ENCODE measurements around the gene IL1RL1. TPM values are rescaled to one million over a fixed set of nuclear protein-coding genes. Genes with fewer than 3 reads are reported as not detected.

The IL1RL1 gene
- polyA plus RNA-seq, 1 of the 3 experiments (the other 2 are of a cell fraction) = not detected

DNA sequence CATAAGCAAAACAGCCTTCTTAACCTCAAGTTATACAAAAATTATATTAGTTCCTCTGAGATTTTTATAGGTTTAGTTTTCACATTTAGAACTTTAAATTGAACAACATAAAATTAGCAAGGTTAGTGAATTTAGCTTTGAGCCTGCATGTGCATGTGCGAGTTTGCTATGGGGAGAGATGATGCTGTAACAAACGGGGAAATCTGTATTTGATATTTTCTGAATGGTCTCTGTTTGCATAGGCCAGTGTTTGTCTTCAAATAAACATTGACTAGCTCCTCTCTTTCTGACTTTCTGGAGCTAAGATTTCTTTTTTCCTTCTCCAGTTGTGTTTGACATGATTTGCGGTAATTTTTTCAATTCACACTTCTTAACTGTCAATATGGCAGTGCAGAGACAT lies 80.7 kb downstream of the IL1RL1 start (continued):
- TF ChIP-seq, protein P1, sequence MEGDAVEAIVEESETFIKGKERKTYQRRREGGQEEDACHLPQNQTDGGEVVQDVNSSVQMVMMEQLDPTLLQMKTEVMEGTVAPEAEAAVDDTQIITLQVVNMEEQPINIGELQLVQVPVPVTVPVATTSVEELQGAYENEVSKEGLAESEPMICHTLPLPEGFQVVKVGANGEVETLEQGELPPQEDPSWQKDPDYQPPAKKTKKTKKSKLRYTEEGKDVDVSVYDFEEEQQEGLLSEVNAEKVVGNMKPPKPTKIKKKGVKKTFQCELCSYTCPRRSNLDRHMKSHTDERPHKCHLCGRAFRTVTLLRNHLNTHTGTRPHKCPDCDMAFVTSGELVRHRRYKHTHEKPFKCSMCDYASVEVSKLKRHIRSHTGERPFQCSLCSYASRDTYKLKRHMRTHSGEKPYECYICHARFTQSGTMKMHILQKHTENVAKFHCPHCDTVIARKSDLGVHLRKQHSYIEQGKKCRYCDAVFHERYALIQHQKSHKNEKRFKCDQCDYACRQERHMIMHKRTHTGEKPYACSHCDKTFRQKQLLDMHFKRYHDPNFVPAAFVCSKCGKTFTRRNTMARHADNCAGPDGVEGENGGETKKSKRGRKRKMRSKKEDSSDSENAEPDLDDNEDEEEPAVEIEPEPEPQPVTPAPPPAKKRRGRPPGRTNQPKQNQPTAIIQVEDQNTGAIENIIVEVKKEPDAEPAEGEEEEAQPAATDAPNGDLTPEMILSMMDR (IDR thresholded peaks at IDR 0.05) = no peak
- no peak for TF ChIP-seq EZH2phosphoT487 (IDR thresholded peaks at IDR 0.05; ENCODE audit: borderline replicate concordance, low read depth)

DNA sequence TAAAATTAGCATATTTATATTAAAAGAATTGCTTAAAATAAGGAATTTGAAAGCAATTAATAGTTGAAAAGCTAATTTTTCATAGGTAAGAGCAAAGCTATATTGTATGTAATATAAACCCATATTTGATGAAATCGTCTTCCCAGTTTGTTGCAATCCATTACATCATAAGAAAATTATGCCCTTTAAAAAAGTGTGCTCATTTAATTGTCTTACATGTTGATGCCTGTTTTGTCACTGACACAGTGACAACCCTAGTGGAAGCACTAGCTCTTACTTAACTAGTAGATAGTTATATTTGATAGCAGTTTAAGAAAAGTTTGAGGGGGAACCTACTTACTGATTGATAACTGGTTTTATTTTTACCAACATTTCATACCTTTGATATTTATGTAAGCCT lies 81.6 kb downstream of the IL1RL1 start:
- Histone ChIP-seq H3K4me3 (ENCODE audit: low read depth in 2 of 2, low read length in 1 of 2) (no peak overlapping the region), H3K27ac (ENCODE audit: low read depth in 2 of 2, low read length in 1 of 2) (no peak overlapping the region), H3K9me2 (no peaks in the 10 kb centered on the region), H4K20me1 (ENCODE audit: insufficient read depth) (no peaks in the 10 kb centered on the region), H3K79me2 (ENCODE audit: insufficient read depth) (no peaks in the 10 kb centered on the region), H3K9me3 (no peaks in the 10 kb centered on the region), H3K4me2 (no peak overlapping the region), H3K4me1 (ENCODE audit: control insufficient read depth in 1 of 2, insufficient read depth in 2 of 2, low read depth in 1 of 2, low read length in 1 of 2) (no peaks in the 10 kb centered on the region), H3K36me3 (replicated peaks in 1 of 2; ENCODE audit: control insufficient read depth in 1 of 2, insufficient read depth in 2 of 2, low read length in 1 of 2) (no peaks in the 10 kb centered on the region), H3F3A (replicated peaks; ENCODE audit: insufficient read depth) (no peaks in the 10 kb centered on the region), H3K9ac (no peak overlapping the region), H3K27me3 (ENCODE audit: insufficient read depth) (peaks cover 5% of the 10 kb centered on the region; the same call in 1 of the 2 replicates), H2AFZ (ENCODE audit: low read depth) (no peak overlapping the region)
- 2% methylated on average over 1 of the region's 1 CpG for WGBS (ENCODE audit: low lambda C conversion rate)
- TF ChIP-seq SIN3A (IDR thresholded peaks at IDR 0.05; ENCODE audit: borderline replicate concordance, low read depth, low read length) = no peak
- TF ChIP-seq FOXJ3 (CRISPR knock-in tag; IDR thresholded peaks at IDR 0.05) = no peak
- TF ChIP-seq, protein P2, sequence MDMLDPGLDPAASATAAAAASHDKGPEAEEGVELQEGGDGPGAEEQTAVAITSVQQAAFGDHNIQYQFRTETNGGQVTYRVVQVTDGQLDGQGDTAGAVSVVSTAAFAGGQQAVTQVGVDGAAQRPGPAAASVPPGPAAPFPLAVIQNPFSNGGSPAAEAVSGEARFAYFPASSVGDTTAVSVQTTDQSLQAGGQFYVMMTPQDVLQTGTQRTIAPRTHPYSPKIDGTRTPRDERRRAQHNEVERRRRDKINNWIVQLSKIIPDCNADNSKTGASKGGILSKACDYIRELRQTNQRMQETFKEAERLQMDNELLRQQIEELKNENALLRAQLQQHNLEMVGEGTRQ (IDR thresholded peaks at IDR 0.05; ENCODE audit: borderline replicate concordance, low read depth, low read length) = no peak
- TF ChIP-seq RAD21 (IDR thresholded peaks at IDR 0.05; ENCODE audit: low read length) = no peak
- TF ChIP-seq, protein P3, sequence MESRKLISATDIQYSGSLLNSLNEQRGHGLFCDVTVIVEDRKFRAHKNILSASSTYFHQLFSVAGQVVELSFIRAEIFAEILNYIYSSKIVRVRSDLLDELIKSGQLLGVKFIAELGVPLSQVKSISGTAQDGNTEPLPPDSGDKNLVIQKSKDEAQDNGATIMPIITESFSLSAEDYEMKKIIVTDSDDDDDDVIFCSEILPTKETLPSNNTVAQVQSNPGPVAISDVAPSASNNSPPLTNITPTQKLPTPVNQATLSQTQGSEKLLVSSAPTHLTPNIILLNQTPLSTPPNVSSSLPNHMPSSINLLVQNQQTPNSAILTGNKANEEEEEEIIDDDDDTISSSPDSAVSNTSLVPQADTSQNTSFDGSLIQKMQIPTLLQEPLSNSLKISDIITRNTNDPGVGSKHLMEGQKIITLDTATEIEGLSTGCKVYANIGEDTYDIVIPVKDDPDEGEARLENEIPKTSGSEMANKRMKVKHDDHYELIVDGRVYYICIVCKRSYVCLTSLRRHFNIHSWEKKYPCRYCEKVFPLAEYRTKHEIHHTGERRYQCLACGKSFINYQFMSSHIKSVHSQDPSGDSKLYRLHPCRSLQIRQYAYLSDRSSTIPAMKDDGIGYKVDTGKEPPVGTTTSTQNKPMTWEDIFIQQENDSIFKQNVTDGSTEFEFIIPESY (IDR thresholded peaks at IDR 0.05; ENCODE audit: borderline replicate concordance, low read depth) = no peak
- TF ChIP-seq TEAD4 (IDR thresholded peaks at IDR 0.05; ENCODE audit: borderline replicate concordance, insufficient read depth) = no peak
- no peak for DNase-seq
- ChIA-PET CTCF (no interaction called here), POLR2A (no interaction called here)

DNA sequence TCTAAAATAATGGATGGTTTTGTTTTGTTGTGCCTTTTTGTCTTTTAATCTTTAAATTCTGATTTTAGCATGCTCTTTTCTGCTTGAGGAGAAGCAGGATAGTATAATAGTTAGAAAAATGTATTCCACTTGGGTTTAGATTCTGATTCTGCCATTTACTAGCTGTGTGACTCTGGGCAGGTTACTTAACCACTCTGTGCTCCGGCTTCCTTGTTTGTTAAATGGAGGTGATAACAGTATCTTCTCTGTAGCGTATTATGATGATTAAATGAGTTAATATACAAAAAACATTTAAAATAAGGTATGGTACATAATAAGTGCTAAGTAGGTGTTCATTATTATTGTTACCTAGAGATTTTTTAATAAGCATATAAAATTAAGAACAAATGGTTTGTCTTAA lies 84.6 kb downstream of the IL1RL1 start:
- DNase-seq = no peak
- Histone ChIP-seq H3K9me2 (no peaks in the 10 kb centered on the region), H3K36me3 (replicated peaks in 1 of 2; ENCODE audit: control insufficient read depth in 1 of 2, insufficient read depth in 2 of 2, low read length in 1 of 2) (no peaks in the 10 kb centered on the region), H3K4me3 (ENCODE audit: low read depth in 2 of 2, low read length in 1 of 2) (no peak overlapping the region), H2AFZ (ENCODE audit: low read depth) (no peak overlapping the region), H3K79me2 (ENCODE audit: insufficient read depth) (no peaks in the 10 kb centered on the region), H3K27me3 (ENCODE audit: insufficient read depth) (peaks cover 21% of the 10 kb centered on the region; the same call in 1 of the 2 replicates), H3K9me3 (no peaks in the 10 kb centered on the region), H3K4me1 (ENCODE audit: control insufficient read depth in 1 of 2, insufficient read depth in 2 of 2, low read depth in 1 of 2, low read length in 1 of 2) (no peaks in the 10 kb centered on the region), H4K20me1 (ENCODE audit: insufficient read depth) (no peaks in the 10 kb centered on the region), H3K9ac (no peak overlapping the region), H3K27ac (ENCODE audit: low read depth in 2 of 2, low read length in 1 of 2) (no peak overlapping the region), H3K4me2 (no peak overlapping the region), H3F3A (replicated peaks; ENCODE audit: insufficient read depth) (no peaks in the 10 kb centered on the region)
- TF ChIP-seq, protein P4, sequence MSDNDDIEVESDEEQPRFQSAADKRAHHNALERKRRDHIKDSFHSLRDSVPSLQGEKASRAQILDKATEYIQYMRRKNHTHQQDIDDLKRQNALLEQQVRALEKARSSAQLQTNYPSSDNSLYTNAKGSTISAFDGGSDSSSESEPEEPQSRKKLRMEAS (IDR thresholded peaks at IDR 0.05; ENCODE audit: low read depth) = no peak
- TF ChIP-seq, protein P1 (IDR thresholded peaks at IDR 0.05) = no peak
- TF ChIP-seq FOXM1 (IDR thresholded peaks at IDR 0.05; ENCODE audit: low read depth) = no peak
- TF ChIP-seq YY1 (IDR thresholded peaks at IDR 0.05; ENCODE audit: low read depth) = no peak
- no peak for TF ChIP-seq JUND (IDR thresholded peaks at IDR 0.05)
- CTCF ChIA-PET = interaction anchor here (1.0 kb wide), 1 partner anchor 14 kb away, joined by 3 read pairs; no protein-coding TSS in a partner anchor
- POLR2A ChIA-PET = no interaction called here
- 4% methylated on average over 2 of the region's 2 CpGs for WGBS (ENCODE audit: low lambda C conversion rate)

Measured in SK-N-SH (cell line).